Medulla oblongata (tissue), 1 donor: ENCODE measurements around the gene MTX2.
"Not testable (repeated sequence)": the region's sequence is repeated elsewhere in the genome, so short reads cannot be mapped to it uniquely, and the experiment has no call there.

Experiments used
- DNase-seq: peaks from one replicate; pipeline ENCODE4 v3.0.0-alpha.2; 2015; ENCODE audit errors: extremely low spot score

Gene MTX2

GRCh38 chr2:176285321-176285720 lies 16.1 kb downstream of the MTX2 start:
- DNase-seq, result no peak

- no peak for DNase-seq
Measured at GRCh38 chr2:176291335-176291734, 22.1 kb downstream of the MTX2 start.

GRCh38 chr2:176291809-176292283 lies 22.6 kb downstream of the MTX2 start:
- DNase-seq, result no peak

- DNase-seq, result no peak
Measured at GRCh38 chr2:176292608-176293007, 23.4 kb downstream of the MTX2 start.

- no peak for DNase-seq
Measured at GRCh38 chr2:176293334-176293733, 24.1 kb downstream of the MTX2 start.

- DNase-seq, result no peak
Measured at GRCh38 chr2:176297067-176297466, 27.8 kb downstream of the MTX2 start.

GRCh38 chr2:176297737-176298136 lies 28.5 kb downstream of the MTX2 start:
- DNase-seq, result no peak

- DNase-seq, result not testable (repeated sequence)
Measured at GRCh38 chr2:176306020-176306419, 36.8 kb downstream of the MTX2 start.

GRCh38 chr2:176317199-176317598 lies 48.0 kb downstream of the MTX2 start:
- DNase-seq, result no peak

GRCh38 chr2:176317623-176318065 lies 48.4 kb downstream of the MTX2 start:
- DNase-seq, result peak; percentile 48

- DNase-seq, result no peak
Measured at GRCh38 chr2:176321916-176322315, 52.7 kb downstream of the MTX2 start.

GRCh38 chr2:176324862-176325261 lies 55.6 kb downstream of the MTX2 start:
- no peak for DNase-seq

- no peak for DNase-seq
Measured at GRCh38 chr2:176325732-176326131, 56.5 kb downstream of the MTX2 start.

- DNase-seq, result no peak
Measured at GRCh38 chr2:176328149-176328548, 58.9 kb downstream of the MTX2 start.

GRCh38 chr2:176330612-176331011 lies 61.4 kb downstream of the MTX2 start:
- DNase-seq, result no peak

- no peak for DNase-seq
Measured at GRCh38 chr2:176331646-176332045, 62.4 kb downstream of the MTX2 start.

GRCh38 chr2:176334729-176335128 lies 65.5 kb downstream of the MTX2 start:
- DNase-seq, result no peak

GRCh38 chr2:176338395-176338794 lies 69.2 kb downstream of the MTX2 start:
- DNase-seq, result no peak

GRCh38 chr2:176339208-176339607 lies 70.0 kb downstream of the MTX2 start:
- DNase-seq, result no peak

GRCh38 chr2:176356251-176356650 lies 87.0 kb downstream of the MTX2 start:
- DNase-seq, result no peak

GRCh38 chr2:176364273-176364977 lies 95.2 kb downstream of the MTX2 start:
- DNase-seq, result no peak

- no peak for DNase-seq
Measured at GRCh38 chr2:176368349-176368748, 99.1 kb downstream of the MTX2 start.

- no peak for DNase-seq
Measured at GRCh38 chr2:176370467-176371171, 101.4 kb downstream of the MTX2 start.
